GM18508 (cell line): Measurements from ENCODE around the gene FBXW11.
A peak's percentile ranks its signal among the peaks of the same experiment; 100 is the strongest.

ENCODE experiments used
- ATAC-seq: cut with Tn5 transposase; IDR thresholded peaks from one replicate; pipeline ENCODE4 v1.9.1; 2021; ENCODE audit warnings: moderate number of reproducible peaks; ENCODE audit not compliant: insufficient read depth, unreplicated experiment

The FBXW11 gene

DNA sequence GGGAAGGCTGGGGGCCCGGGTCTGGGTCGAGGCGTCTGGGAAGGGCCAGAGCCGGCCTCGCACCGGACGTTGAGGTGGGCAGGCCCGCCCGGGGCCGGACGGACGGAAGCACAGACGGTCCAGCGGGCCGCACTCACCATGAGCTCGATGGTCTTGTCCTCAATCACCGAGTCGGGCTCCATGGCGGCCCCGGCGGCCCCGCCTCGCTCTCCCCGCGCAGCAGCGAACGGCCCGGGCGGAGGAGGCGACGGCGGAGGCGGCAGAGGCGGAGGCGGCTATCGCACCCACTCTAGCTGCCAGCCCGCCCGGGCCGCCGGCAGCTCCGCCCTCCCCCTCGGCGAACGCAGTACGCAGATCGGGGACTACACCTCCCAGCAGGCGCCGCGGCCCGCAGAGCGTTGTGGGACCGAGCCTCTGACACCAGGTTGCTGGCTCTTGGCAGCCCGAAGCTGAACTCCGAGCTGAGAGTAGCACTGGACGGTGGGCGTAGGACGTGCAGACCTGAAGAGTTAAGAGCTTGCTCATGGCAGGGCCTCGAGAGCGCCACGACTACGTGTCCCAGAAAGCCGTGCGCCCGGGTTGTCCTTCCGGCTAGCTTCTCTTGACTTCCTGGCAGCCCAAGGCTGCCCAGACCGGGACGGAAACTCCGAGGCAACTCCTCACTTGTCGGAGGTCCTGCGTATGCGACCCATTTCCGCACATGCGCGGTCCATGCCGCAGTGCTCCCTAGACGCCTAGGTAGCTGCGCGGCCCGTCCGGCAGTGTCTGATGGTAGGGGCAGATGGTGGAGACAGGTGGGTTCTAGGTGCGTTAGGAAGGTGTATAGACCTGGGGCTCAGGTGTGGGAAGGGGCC lies at the start of gene FBXW11:
Gene FBXW11, minus strand, starts transcription at position 318 of the 854 bp plus-strand sequence. Its CDS starts 136 bp downstream, at position 182.
- ATAC-seq = peak; percentile 55

DNA sequence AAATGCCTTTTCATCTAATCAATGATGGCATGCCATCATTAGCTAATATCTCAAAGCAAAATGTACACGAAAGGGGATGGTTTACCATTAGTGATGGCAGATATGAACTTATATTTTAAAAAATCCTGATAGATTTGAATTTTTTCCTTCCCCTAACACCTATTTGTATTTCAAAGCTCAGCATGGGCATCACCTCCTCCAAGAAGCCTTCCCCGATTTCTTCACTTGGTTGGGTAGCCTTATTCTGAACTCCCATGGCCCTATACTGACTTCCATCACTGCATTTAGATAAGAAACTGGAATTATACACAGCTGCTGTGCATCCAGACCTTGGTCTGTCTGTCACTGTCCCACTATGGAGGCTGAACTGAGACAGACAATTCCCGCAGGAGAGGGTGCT lies 49.6 kb upstream of the FBXW11 start:
- no peak for ATAC-seq

DNA sequence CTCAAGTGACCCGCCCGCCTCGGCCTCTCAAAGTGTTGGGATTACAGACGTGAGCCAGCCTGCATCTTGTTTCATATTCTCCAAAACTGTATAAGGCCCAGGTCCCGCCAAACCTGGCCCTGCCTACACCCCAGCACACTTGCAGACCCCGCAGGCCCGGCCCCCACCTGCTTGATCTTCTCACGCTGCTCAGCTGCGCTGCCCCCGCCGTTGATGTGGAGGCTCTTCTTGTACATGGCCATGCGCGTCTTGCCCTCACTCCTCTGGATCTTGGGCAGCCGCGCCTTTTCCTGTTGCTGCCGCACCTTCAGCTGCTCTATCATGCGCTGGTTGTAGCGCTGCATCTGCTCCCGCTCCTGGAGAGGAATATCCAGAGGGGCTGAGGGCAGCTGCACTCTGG lies 49.0 kb upstream of the FBXW11 start:
- no peak for ATAC-seq

DNA sequence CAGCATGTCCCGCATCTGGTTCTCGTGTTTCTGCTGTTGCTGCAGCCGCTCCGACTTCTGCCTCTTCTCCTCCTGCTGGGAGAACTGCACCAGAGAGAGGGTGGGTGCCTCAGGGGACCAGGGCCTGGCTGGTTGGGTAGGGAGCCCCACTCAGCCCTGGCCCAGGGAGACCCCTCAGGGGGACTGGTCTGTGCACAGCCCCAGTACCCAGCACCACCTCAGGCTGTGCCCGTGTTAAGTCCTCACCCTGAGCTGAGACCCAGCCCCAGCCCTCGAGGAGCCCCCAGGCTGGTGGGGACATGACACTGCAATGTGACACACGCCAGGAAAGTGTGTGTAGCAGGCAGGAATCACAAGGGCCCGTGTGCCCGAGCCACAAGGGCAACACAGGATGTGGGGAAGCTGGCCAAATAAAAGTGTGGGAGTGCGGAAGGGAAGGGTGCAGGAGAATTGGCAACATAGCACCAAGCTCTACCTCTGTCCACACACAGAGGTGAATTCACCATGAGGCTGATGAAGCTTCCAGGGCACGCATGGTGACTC lies 48.2 kb upstream of the FBXW11 start:
- ATAC-seq = no peak

DNA sequence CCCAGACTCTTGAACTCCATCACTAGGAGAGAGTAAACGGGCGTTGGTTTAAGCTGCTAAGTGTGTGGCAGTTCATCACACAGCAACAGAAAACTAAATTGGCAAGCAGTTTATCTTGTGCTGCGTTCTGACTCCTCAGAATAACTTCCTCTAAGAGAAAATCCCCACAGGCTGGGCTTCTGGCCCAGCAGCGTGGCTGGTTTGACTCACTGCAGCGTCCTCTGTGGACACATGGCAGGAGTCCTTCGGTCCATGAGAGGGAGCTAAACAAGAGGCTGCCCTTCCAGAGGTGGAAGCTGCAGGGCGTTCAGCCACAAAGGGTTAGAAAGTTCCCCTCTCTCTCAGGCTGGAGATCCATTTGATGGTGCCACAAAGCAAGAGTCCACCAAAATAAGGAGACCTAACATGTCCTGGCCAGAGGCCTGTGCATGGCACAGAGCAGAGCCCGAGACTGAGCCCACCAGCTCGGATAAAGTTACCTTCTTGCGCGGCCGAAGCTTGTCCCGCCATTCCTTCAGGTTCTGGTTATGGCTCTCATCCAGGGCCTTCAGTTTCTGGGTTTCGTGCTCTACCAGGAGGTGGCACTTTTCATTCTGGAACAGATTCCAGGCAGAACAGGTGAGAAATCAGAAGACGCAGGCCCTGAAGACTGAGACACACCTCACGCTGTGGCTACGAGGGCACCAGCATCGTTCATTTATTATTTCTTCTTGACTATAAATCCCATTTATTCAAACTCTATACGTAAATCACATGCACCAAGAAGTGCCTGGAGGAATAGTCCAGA lies 46.2 kb upstream of the FBXW11 start:
- no peak for ATAC-seq

DNA sequence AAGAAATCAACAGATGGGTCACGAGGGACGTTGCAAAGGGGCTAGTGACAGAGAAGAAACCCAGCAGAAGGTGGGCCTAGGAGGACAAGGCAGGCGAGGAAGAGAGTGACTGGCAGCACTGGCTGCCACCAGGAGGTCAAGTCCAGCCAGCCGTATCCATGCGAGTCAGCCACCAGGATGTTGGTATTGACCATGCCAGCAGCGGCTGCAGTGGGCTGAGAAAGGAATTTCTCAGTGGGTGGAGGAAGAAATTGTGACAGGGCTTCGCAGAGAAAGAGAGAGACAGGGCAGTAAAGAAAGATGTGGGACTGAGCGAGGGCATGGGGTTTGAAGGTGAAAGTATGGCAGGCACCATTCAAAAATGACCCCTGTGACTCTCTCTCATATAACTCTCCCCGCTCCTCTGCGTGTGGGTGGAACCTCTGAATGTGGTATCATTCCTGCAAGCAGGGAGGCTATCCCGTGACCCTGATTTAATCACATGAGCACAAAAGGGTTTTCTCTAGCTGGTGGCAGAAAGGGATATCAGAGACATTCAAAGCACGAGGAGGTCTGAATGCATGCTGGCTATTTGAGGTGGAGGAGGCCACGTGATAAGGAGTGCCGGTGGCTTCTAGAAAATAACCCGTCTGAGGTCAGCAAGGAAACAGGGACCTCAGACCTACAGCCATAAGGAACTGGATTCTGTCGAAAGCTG lies 45.4 kb upstream of the FBXW11 start:
- no peak for ATAC-seq

DNA sequence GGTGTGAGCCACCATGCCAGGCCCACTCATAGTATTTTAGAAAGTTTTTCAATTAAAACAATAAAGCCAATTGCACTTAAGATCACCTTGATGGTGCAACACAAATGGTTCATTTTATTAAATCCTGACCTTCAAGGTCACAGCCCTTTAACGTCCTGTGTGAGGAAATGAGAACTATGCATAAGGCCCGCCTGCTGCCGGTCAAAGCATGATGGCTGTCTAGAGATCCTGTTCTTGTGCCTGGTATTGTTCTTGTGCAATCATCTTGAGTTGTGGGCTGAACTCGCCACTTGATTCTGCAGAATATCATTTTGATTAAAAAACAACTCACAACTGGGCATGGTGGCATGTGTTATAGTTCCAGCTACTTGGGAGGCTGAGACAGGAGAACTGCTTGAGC lies 43.6 kb upstream of the FBXW11 start:
- ATAC-seq = no peak

DNA sequence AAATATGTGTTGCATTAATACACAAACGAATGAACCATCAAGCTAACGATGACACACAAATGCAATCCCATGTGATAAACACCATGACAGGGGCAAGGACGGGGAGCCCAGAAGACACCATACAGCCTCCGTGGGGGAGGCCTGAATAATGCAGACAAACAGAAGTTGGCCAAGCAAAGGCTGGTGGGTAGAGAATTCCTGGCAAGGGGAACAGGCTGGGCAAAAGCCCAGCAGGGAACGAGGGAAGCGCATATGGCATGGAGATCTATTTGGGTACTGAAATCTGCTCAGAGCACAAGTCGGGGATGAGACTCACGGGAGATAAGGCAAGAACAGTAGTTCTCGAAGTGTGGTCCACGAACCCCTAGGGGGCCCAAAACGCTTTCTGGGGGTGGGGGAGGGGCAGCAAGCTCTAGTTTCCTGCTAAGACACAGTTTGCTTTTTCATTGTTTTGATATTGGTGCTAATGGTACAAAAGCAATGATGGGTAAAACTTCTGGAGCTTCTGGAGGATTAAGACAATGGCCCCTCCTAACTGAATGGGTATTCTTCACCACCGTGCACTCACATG lies 42.9 kb upstream of the FBXW11 start:
- ATAC-seq = no peak

DNA sequence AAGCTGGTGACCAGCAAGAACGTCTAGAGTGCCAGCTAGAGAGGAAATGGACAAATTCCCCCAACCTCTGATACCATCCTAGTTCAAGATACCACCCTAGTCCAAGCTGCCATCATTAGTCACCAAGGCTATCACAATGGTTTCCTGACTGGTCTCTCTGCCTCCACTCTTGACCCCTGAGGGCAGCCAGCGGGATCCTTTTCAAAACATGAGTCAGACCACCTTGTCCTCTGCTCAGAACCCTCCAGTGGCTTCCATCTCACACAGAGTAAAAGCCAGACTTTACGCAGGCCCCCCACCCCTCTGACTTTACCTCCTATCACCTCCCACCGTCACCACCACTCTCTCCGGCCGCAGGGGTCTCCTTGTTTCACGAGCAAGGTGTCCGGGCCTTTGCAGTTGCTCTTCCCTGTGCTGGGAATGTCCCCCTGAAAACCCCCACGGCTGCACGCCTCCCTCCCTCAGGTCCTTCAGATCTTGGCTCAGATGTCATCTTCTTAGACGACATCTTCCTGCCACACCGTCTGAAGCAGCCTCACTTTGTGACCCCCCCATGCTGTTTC lies 42.2 kb upstream of the FBXW11 start:
- no peak for ATAC-seq

DNA sequence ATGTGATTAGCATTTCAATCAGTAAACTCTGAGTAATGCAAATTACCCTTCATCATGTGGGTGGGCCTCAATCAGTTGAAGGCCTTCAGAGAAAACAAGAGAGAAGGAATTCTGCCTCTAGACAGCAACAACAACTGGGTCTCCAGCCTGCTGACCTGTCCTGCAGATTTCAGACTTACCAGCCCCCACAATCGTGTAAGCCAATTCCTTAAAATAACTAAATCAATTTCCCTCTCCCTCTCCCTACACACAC lies 41.7 kb upstream of the FBXW11 start:
- ATAC-seq = no peak

DNA sequence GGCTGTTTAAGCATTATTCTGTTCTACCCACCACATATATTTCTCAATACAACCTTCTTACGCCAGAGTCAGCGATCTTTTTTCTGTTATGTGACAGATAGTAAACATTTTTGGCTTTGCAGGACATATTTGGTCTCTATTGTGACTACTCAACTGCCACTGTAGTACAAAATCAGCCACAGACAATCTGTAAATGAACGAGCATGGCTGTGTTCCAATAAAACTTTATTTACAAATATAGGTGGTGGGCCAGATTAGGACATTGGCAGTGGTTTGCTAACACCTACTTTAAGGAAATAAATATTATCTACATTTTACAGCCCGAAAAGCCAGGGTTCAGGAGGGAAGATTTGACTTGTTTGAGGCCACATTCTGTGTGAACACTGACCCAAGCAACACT lies 40.2 kb upstream of the FBXW11 start:
- no peak for ATAC-seq

DNA sequence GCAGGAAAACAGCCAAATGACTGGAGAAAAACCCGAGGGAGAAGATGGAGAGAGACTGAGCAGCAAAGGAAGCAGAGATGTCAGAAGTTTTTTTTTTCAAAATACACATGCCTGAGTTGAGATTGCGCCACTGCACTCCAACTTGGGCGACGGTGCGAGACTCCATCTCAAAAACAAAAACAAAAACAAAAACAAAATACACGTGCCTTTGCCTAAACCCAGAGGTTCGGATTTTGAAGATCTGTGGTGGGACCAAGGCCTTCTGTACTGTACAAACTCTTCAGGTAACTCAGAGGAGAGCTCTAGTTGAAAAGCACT lies 38.8 kb upstream of the FBXW11 start:
- ATAC-seq = no peak

DNA sequence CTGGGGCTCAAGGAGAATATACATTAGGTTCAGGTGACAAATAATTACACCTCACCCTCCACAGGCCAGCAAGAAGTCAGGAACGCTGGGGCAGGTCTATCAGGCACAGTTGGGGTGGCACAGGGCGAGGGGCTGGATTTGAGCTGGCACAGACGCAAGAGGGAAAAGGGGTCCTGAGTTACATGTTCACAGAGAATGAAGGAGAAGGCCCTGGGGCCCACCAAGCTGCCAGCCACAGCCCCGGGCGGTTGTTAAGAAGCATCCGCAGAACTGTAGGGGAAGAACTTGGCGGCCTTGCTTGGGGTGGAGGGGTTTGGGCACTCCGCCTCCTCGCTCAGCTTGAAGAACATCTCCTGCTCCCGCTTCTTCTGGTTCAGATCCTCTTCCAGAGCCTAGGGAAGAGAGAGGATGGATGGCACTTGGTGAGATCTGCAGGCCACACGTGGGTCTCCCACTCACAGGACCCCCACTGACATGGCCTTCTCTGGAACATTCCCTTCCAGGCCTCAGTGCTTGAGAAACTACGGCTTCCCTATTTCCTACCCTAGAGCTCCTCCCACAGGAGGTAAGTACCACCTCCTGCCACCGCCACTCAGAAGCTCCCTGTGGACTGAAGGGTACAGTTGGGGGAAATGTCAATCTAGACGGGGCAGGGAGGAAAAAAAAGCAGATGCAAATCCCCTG lies 38.3 kb upstream of the FBXW11 start:
- ATAC-seq = no peak

DNA sequence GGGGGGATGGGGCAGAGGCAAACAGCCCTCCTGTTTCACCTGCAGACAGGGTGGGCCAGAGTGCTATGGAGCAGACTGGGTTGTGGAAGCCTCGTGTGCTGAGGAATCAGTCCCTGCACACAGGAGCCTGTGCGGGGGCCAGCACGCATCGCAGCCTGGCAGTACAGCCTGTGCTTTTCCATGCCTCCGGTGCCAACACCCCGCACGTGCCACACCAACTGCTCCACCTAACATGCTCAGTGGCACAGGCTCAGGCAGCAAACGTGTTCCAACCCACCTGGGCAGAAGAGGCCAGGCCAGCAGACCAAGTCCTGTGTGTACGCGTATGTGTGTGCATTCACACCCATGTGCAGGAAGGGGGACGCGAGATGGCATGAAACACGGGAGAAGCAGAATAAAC lies 37.4 kb upstream of the FBXW11 start:
- ATAC-seq = no peak

DNA sequence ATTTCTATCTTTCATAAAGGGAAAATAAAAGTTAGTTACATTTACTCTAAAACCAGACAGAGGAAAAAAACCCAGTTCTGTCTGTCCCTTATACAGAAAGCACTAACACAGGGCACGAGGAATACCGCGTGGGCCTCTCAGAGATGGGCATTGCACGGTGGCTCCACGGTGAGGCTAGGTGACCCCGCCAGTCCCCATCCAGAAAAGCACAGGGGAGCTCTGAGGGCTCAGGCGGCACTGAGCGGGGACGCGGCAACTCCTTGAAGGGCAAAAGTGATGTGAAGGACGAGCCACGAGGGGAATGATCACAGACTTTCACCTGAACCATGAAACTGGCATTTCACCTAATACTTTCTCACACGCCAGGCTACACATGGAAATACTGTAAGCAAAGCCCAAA lies 35.7 kb upstream of the FBXW11 start:
- no peak for ATAC-seq

DNA sequence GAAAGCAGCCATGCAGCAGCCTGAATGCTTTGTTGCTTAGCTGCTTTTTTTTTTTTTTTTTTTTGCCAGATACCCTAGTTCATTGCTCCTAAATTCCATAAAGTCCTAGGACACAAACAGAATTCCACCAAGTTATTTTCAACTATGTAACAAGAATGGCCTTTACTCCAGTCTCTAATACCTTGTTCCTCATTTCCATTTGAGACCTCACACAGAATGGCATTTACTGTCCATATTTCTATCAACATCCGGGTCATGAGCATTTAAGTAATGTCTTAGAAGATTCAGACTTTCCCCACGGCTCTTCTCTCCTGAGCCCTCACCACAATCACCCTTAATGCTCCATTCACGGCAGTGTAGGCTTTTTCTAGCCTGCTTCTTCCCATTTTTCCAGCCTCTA lies 31.7 kb upstream of the FBXW11 start:
- ATAC-seq = no peak

DNA sequence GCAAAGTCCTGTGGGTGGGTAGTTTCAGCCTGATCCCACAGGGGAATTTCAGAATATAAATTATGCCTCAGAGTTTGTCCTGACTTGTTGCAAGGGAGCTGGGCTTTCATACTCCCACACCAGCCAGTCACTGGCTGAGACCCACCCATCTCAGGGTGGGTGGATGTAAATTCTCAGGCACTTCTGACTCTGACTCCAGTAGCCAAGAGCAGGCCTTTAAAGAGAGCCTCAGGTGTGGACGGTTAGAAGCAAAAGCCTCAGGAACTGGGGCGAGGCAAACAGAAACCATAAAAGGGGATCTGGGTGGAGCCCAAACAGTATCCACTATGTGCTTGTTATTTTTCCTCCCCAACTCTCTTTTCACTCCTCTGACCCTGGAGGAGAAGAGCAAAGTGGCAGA lies 28.6 kb upstream of the FBXW11 start:
- ATAC-seq = no peak

DNA sequence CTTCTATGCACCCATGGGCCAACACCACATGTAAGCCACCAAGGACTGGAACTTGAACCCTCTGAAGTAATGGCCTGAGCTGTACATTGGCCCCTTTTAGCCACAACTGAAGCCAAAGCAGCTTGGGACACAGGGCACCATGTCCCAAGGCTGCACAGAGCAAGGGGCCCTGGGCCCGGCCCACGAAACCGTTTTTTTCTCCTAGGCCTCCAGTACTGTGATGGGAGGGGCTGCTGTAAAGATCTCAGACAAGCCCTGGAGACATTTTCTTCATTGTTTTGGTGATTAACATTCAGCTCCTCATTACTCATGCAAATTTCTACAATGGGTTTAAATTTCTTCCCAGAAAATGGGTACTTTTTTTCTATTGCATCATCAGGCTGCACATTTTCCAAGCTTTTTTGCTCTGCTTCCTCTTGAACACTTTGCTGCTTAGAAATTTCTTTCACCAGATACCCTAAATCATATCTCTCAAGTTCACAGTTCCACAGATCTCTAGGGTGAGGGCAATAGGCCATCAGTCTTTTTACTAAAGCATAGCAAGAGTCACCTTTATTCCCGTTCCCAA lies 25.5 kb upstream of the FBXW11 start:
- no peak for ATAC-seq

DNA sequence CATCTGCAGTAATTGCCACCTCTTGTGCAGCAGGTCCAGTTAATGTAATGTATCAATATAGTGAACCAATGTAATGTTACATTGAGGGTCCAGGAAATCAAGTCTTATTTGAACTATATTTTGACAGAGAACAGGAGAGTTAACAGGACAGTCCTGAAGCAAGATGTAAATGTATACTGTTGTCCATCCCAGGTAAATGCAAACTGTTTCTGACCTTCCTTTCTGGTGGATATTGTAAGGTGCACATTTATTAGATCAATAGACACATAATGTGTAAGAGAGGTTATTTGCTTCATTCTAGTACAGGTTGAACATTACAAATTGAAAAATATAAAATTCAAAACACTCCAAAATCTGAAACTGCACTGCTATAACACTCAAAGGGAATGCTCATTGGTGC lies 23.4 kb upstream of the FBXW11 start:
- ATAC-seq = no peak

DNA sequence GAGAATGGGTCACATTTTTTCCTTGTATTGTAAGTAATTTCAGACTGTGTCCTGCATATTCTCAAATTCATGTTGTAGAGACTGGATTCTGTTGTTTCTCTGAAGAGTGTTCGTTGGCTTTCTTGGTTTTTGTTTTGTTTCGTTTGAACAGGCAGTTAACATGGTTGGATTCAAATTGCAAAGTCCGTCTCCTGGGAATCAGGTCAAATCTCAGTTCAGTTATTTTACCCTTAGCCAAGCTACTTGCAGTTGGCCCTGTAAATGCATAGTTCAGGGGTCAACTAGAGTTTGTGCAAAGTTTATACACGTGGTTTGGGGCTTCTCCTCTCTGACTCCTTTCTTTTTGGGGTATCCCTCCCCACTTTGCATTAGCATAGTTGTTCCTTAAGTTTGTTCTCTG lies 21.7 kb upstream of the FBXW11 start:
- ATAC-seq = no peak
